H1 (cell line): ENCODE data around the gene PLXNB3. TPM values are rescaled to one million over a fixed set of nuclear protein-coding genes. Genes with fewer than 3 reads are reported as not detected.

Experiments used
- CTCF ChIA-PET: fragments of 300-600 bp; sonication (Branson Sonifier 250); formaldehyde crosslinking; loops from one replicate; lab custom pipeline; 2021; ENCODE audit not compliant: partially characterized antibody; lab: Charles Lee
- POLR2A ChIA-PET: fragments of 300-600 bp; sonication (Branson Sonifier 250); formaldehyde crosslinking; loops from one replicate; lab custom pipeline; 2021; ENCODE audit warnings: inconsistent platforms; ENCODE audit not compliant: partially characterized antibody; lab: Charles Lee
- DNase-seq, 2 experiments: peaks; one replicate each; pipeline versions ENCODE4 v3.0.0 to v3.0.0-alpha.2; 2010 to 2022; ENCODE audit warnings: low spot score in 2 of 2, low read depth in 1 of 2, mixed read lengths in 1 of 2
- FAIRE-seq: peaks from 2 replicates; lab custom pipeline; 2011; peaks lifted over from hg19 to GRCh38; lab: Jason Lieb, UNC
- H2AFZ ChIP-seq: 2 replicates; pipeline ENCODE4 v1.8.1; 2012; ENCODE audit warnings: low read length, inconsistent platforms
- H2AK5ac ChIP-seq: 2 replicates; pipeline ENCODE4 v1.6.1; 2013; ENCODE audit warnings: low read depth, low read length
- H2BK120ac ChIP-seq: replicated peaks from 2 replicates; pipeline ENCODE3; 2013; ENCODE audit warnings: low read depth, low read length, inconsistent platforms
- H2BK12ac ChIP-seq: 2 replicates; pipeline ENCODE4 v1.6.1; 2013; ENCODE audit warnings: low read depth, low read length
- H2BK15ac ChIP-seq: 2 replicates; pipeline ENCODE4 v1.6.1; 2013; ENCODE audit warnings: low read length
- H2BK20ac ChIP-seq: 2 replicates; pipeline ENCODE4 v1.6.1; 2013; ENCODE audit warnings: low read length
- H2BK5ac ChIP-seq: 2 replicates; pipeline ENCODE4 v1.6.1; 2013; ENCODE audit warnings: low read depth, low read length
- H3K14ac ChIP-seq: 2 replicates; pipeline ENCODE4 v1.6.1; 2013; ENCODE audit warnings: inconsistent platforms; ENCODE audit not compliant: insufficient read length
- H3K18ac ChIP-seq: 2 replicates; pipeline ENCODE4 v1.6.1; 2013; ENCODE audit warnings: low read length; ENCODE audit errors: extremely low read depth
- H3K23ac ChIP-seq: 2 replicates; pipeline ENCODE4 v1.6.1; 2013; ENCODE audit warnings: inconsistent platforms; ENCODE audit not compliant: insufficient read length
- H3K23me2 ChIP-seq: 2 replicates; pipeline ENCODE4 v1.6.1; 2013; ENCODE audit warnings: low read depth, low read length
- H3K27ac ChIP-seq: 2 replicates; pipeline ENCODE4 v1.6.1; 2011; ENCODE audit warnings: low read depth, low read length, inconsistent platforms
- H3K27me3 ChIP-seq, 4 experiments: replicated peaks in 1 of 4; 1 replicate in 1 of 4; 2 replicates in 3 of 4; pipeline versions ENCODE4 v1.6.1 to v1.8.1; 2011 to 2013; ENCODE audit warnings: low read length in 3 of 4, mild to moderate bottlenecking in 3 of 4, inconsistent platforms in 2 of 4, mixed read lengths in 2 of 4, moderate library complexity in 1 of 4; ENCODE audit not compliant: control insufficient read depth in 3 of 4, insufficient read depth in 3 of 4; ENCODE audit errors: extremely low read depth in 1 of 4
- H3K36me3 ChIP-seq, 4 experiments: 2 replicates each; pipeline versions ENCODE4 v1.6.1 to v1.8.1; 2011 to 2013; ENCODE audit warnings: mild to moderate bottlenecking in 4 of 4, low read length in 3 of 4, moderate library complexity in 2 of 4, control low read depth in 1 of 4, inconsistent platforms in 1 of 4; ENCODE audit not compliant: insufficient read depth in 4 of 4, control insufficient read depth in 2 of 4
- H3K4ac ChIP-seq: replicated peaks from 2 replicates; pipeline ENCODE3; 2013; ENCODE audit warnings: low read length, low read depth, mixed read lengths, inconsistent platforms; ENCODE audit not compliant: insufficient read length
- H3K4me1 ChIP-seq, 4 experiments: replicated peaks in 1 of 4; 1 replicate in 1 of 4; 2 replicates in 3 of 4; pipeline versions ENCODE4 v1.6.1 to v1.8.1; 2011 to 2013; ENCODE audit warnings: low read length in 3 of 4, inconsistent platforms in 2 of 4, mixed read lengths in 1 of 4; ENCODE audit not compliant: insufficient read depth in 4 of 4, control insufficient read depth in 3 of 4
- H3K4me2 ChIP-seq, 2 experiments: 2 replicates each; pipeline versions ENCODE4 v1.6.1 to v1.8.1; 2011 to 2013; ENCODE audit warnings: low read depth in 2 of 2, low read length in 2 of 2, control low read depth in 1 of 2, inconsistent platforms in 1 of 2, mild to moderate bottlenecking in 1 of 2; ENCODE audit not compliant: insufficient read depth in 1 of 2
- H3K4me3 ChIP-seq, 4 experiments: fragments of 200-600, 300-600 bp in 1 of 4; sonication (generic), shearing (Covaris generic), sonication (Bioruptor Twin) in 1 of 4; 2 replicates each; pipeline versions ENCODE4 v1.5.1 to v1.8.1; 2011 to 2016; ENCODE audit warnings: low read length in 4 of 4, low read depth in 3 of 4, control low read depth in 2 of 4, inconsistent platforms in 2 of 4, mild to moderate bottlenecking in 2 of 4, mixed read lengths in 1 of 4, moderate library complexity in 1 of 4; ENCODE audit not compliant: insufficient read depth in 2 of 4; ENCODE audit errors: extremely low read depth in 1 of 4
- H3K56ac ChIP-seq: replicated peaks from 2 replicates; pipeline ENCODE3; 2013; ENCODE audit warnings: low read depth, mild to moderate bottlenecking, mixed read lengths, low read length, inconsistent platforms; ENCODE audit not compliant: insufficient read length
- H3K79me1 ChIP-seq: 2 replicates; pipeline ENCODE4 v1.6.1; 2013; ENCODE audit warnings: low read depth, low read length, control low read depth
- H3K79me2 ChIP-seq, 2 experiments: 2 replicates each; pipeline versions ENCODE4 v1.6.1 to v1.8.1; 2012 to 2013; ENCODE audit warnings: low read length in 2 of 2, mild to moderate bottlenecking in 2 of 2, inconsistent platforms in 1 of 2; ENCODE audit not compliant: insufficient read depth in 2 of 2, control insufficient read depth in 1 of 2
- H3K9ac ChIP-seq, 4 experiments: replicated peaks in 1 of 4; 1 replicate in 1 of 4; 2 replicates in 3 of 4; pipeline versions ENCODE4 v1.6.1 to v1.8.1; 2011 to 2013; ENCODE audit warnings: low read depth in 3 of 4, low read length in 3 of 4, control low read depth in 2 of 4, mild to moderate bottlenecking in 2 of 4, moderate library complexity in 2 of 4, inconsistent platforms in 1 of 4; ENCODE audit errors: extremely low read depth in 1 of 4
- H3K9me3 ChIP-seq, 2 experiments: 2 replicates each; pipeline versions ENCODE4 v1.6.1 to v1.8.1; 2012 to 2013; ENCODE audit warnings: mild to moderate bottlenecking in 2 of 2, moderate library complexity in 2 of 2, control low read depth in 1 of 2, inconsistent platforms in 1 of 2, low read depth in 1 of 2, low read length in 1 of 2, mixed read lengths in 1 of 2; ENCODE audit not compliant: insufficient read depth in 2 of 2
- H4K20me1 ChIP-seq, 2 experiments: replicated peaks in 1 of 2; 2 replicates each; pipeline versions ENCODE3 to v1.8.1; 2011 to 2013; ENCODE audit warnings: inconsistent platforms in 2 of 2, low read length in 2 of 2, mild to moderate bottlenecking in 1 of 2; ENCODE audit not compliant: insufficient read depth in 2 of 2, control insufficient read depth in 1 of 2
- H4K5ac ChIP-seq: 2 replicates; pipeline ENCODE4 v1.6.1; 2013; ENCODE audit warnings: low read length, low read depth, mixed read lengths, inconsistent platforms; ENCODE audit not compliant: insufficient read length
- H4K8ac ChIP-seq: 2 replicates; pipeline ENCODE4 v1.8.0; 2013; ENCODE audit warnings: mild to moderate bottlenecking, moderate library complexity, low read length, inconsistent platforms; ENCODE audit not compliant: insufficient read depth; ENCODE audit errors: extremely low read depth
- H4K91ac ChIP-seq: replicated peaks from 2 replicates; pipeline ENCODE3; 2013; ENCODE audit warnings: low read length, mixed read lengths, inconsistent platforms; ENCODE audit not compliant: insufficient read length
- EGR1 ChIP-seq: IDR thresholded peaks from 2 replicates; pipeline ENCODE4 v1.6.1; 2011; ENCODE audit warnings: low read depth, low read length, borderline replicate concordance
- RBBP5 ChIP-seq: IDR thresholded peaks from 2 replicates; pipeline ENCODE4 v1.7.1; 2012; ENCODE audit warnings: low read depth, mild to moderate bottlenecking, inconsistent platforms, low read length, moderate library complexity, borderline replicate concordance
- SP2 ChIP-seq: IDR thresholded peaks from 2 replicates; pipeline ENCODE4 v1.6.1; 2012; ENCODE audit warnings: mild to moderate bottlenecking, low read length, inconsistent platforms
- WGBS, 2 experiments: shearing (Covaris generic) in 1 of 2; methylation state at CpG; one replicate each; pipeline versions ENCODE4 v1.1.6 to v1.1.7; 2013 to 2015; ENCODE audit warnings: low lambda C conversion rate in 2 of 2, mixed read lengths in 2 of 2, inconsistent platforms in 1 of 2, low coverage in 1 of 2, missing lambda C conversion rate in 1 of 2; ENCODE audit not compliant: insufficient replicate concordance in 2 of 2, insufficient coverage in 1 of 2, insufficient read length in 1 of 2; ENCODE audit errors: extremely low coverage in 1 of 2, missing lambda C conversion rate in 1 of 2; 5-methylcytosine and 5-hydroxymethylcytosine counted together
- polyA plus RNA-seq, 7 experiments: library from polyadenylated mRNA; depleted of rRNA in 3 of 7; stranded (reverse) in 5 of 7; unstranded in 2 of 7; fragments of >200 nt in 5 of 7; fragments of 200-250 nt in 2 of 7; gene quantifications; 1 replicate in 5 of 7; 2 replicates in 1 of 7; 4 replicates in 1 of 7; pipeline versions ENCODE4 v1.2.1 to v1.2.3, GENCODE V29; 2011 to 2013; ENCODE audit warnings: missing spikeins in 2 of 7, mixed read lengths in 2 of 7
- total RNA-seq: library from RNA; stranded (reverse); fragmentation: NEBNext Ultra II Directional; extraction: Animal tissue kit (Norgen Biotek cat#: 25700); gene quantifications from 2 replicates; pipeline ENCODE4 v1.2.1, GENCODE V29; 2021
- TF ChIP-seq, protein P1 (sequence below): IDR thresholded peaks from 2 replicates; pipeline ENCODE4 v1.6.1; 2012; ENCODE audit warnings: inconsistent platforms

PLXNB3 gene
- total and polyA plus RNA-seq, 2 of the 8 experiments (the other 6 are each of a cell fraction or from before 2014, with no cell fraction given): 1.2 to 2.7 TPM

DNA sequence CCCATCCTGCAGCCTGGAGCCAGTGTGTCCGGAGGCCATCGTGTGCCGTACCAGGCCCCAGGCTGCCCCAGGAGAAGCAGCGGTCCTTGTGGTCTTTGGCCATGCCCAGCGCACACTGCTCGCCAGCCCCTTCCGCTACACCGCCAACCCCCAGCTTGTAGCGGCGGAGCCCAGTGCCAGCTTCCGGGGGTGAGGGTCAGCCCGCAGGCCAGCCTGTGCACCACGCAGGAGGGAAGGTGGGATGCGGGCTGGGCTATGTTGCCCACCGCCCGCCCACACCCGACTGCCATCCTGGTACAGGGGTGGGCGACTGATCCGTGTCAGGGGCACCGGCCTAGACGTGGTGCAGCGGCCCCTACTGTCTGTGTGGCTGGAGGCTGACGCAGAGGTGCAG lies 9.2 kb downstream of the PLXNB3 start:
- Histone ChIP-seq H4K91ac (no peak overlapping the region), H3K56ac (no peak overlapping the region)
- TF ChIP-seq SP2: no peak
- TF ChIP-seq, protein P1, sequence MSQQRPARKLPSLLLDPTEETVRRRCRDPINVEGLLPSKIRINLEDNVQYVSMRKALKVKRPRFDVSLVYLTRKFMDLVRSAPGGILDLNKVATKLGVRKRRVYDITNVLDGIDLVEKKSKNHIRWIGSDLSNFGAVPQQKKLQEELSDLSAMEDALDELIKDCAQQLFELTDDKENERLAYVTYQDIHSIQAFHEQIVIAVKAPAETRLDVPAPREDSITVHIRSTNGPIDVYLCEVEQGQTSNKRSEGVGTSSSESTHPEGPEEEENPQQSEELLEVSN: no peak
- TF ChIP-seq RBBP5: no peak
- TF ChIP-seq EGR1: no peak
- TF ChIP-seq, all 59 proteins: peak for 0
- Histone ChIP-seq H3K79me1 (no peaks in the 10 kb centered on the region), H3K14ac (no peak overlapping the region), H2BK5ac (no peak overlapping the region), H3K9ac (no peak overlapping the region), H2BK20ac (no peak overlapping the region), H3K4me3 (no peak overlapping the region), H4K20me1 (no peaks in the 10 kb centered on the region), H4K8ac (no peak overlapping the region), H3K23ac (no peak overlapping the region), H3K79me2 (no peaks in the 10 kb centered on the region), H3K36me3 (no peaks in the 10 kb centered on the region), H2AFZ (no peak overlapping the region), H3K4ac (no peak overlapping the region), H2BK15ac (no peak overlapping the region), H3K18ac (no peak overlapping the region), H2BK12ac (no peak overlapping the region), H3K23me2 (no peaks in the 10 kb centered on the region), H3K4me1 (no peaks in the 10 kb centered on the region), H3K27ac (no peak overlapping the region), H2AK5ac (no peak overlapping the region), H3K9me3 (no peaks in the 10 kb centered on the region), H3K27me3 (no peaks in the 10 kb centered on the region), H2BK120ac (no peak overlapping the region), H4K5ac (no peak overlapping the region), H3K4me2 (no peak overlapping the region)
- FAIRE-seq (no peak), DNase-seq (no peak)
- CTCF ChIA-PET: interaction anchor here (0.8 to 1.6 kb wide), 4 partner anchors 9 to 80 kb away, joined by 3 to 4 read pairs (median 4); no protein-coding TSS in a partner anchor
- POLR2A ChIA-PET: no interaction called here
- 94% methylated on average over 7 of the region's 23 CpGs; no CpG with 5 or more reads in 1 of the 2 experiments for WGBS, 2 experiments
